HG02981 (cell line): ENCODE measurements around the gene KLC1.
"Not testable (repeated sequence)": the region's sequence is repeated elsewhere in the genome, so short reads cannot be mapped to it uniquely, and the experiment has no call there.

Source experiments
- ATAC-seq: cut with Tn5 transposase; IDR thresholded peaks from one replicate; pipeline ENCODE4 v1.9.1; 2021; ENCODE audit warnings: mild to moderate bottlenecking, moderate library complexity; ENCODE audit not compliant: unreplicated experiment

KLC1 gene

DNA sequence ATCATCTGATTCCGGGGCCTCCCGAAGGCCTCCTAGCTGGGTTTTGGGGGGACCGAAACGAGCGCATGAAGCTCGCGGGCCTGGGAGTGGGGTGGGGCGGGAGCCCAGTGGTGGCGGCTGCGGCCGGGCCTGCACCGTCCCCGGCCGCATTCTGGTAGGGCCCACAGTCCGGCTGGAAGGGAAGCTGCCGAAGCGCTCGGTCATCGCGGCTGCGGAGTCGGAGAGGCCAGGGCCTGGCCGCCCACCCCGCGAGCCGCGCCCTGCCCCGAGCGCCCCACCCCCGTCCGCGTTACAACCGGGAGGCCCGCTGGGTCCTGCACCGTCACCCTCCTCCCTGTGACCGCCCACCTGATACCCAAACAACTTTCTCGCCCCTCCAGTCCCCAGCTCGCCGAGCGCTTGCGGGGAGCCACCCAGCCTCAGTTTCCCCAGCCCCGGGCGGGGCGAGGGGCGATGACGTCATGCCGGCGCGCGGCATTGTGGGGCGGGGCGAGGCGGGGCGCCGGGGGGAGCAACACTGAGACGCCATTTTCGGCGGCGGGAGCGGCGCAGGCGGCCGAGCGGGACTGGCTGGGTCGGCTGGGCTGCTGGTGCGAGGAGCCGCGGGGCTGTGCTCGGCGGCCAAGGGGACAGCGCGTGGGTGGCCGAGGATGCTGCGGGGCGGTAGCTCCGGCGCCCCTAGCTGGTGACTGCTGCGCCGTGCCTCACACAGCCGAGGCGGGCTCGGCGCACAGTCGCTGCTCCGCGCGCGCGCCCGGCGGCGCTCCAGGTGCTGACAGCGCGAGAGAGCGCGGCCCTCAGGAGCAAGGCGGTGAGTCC lies at the start of gene KLC1:
TSS of gene KLC1 (plus strand) at position 528 of the 819 bp plus-strand sequence. CDS start 25,354 bp downstream, outside the sequence.
- no peak for ATAC-seq

DNA sequence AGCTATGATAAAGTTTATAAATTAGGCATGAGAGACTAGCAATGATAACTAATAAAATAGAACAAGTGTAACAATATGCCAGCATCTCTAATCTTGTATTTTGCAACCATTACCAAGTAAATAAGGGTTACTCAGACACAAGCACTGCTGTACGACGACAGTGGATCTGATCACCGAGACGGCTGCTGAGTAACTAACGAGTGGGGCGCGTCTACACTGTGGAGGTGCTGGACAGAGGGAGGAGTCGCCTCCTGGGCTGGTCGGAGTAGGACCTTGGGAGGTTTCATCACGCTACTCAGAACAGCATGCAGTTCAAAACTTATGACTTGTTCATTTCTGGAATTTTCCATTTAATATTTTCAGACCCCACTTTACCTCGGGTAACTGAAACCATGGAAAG lies 47.8 kb upstream of the KLC1 start:
- no peak for ATAC-seq

DNA sequence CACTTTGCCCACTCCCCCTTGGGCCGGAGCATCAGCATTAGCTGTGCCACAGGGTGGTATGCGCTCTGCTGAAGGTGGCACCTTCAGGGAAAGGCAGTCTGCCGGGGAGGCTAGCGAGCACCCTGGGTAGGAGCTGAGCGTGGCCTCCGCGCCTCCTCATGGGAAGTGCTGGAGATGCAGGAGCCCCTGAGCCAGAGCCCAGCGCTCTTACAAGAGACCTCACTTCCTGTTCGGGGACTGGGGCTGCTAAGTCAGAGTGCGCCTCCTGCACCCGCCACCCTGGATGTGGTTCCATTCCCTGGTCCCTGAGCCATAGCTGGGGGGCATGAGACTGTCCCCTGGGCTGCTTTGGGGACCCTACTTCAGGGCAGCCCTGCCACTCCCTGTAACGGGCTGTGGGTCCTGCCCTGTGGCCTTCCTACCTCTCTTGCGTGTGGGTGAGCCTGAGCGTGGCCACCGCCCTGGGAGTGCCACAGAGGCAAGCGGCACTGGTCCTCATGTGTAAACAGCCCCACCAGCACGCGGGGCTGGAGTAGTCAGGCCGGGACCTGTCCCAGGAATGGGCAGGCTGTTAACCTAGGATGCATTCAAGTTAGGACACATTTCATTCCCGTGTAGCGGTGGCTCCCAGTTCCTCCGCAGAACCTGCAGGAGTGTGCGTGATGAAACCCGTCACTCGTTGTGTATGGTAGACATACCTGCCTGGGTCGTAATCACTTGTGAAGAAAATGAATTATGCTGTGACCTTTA lies 46.9 kb upstream of the KLC1 start:
- ATAC-seq = no peak

DNA sequence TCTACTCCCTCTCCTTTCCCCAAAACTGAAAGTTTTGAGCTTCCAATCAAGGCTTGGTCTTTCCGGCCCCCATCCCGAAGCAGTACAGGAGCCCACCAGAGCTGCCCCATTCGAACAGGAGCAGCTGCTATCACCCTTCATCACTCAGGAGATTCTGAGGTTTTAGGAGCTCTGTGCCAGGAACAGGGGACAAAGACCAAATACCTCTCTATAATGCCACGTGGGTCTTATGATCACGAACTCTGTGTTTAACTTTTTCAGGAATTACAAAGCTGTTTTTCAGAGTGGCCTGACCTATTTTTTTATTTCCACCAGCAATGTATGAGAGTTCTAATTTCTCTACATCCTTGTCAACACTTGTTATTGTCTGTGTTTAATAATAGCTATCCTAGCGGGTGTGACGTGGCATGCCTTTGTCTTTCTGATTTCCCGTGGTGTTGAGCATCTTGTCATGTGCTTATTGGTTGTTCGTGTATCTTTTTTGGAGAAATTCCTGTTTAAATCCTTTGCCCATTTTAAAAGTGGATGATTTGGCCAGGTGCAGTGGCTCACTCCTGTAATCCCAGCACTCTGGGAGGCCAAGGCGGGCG lies 44.6 kb upstream of the KLC1 start:
- ATAC-seq = no peak

DNA sequence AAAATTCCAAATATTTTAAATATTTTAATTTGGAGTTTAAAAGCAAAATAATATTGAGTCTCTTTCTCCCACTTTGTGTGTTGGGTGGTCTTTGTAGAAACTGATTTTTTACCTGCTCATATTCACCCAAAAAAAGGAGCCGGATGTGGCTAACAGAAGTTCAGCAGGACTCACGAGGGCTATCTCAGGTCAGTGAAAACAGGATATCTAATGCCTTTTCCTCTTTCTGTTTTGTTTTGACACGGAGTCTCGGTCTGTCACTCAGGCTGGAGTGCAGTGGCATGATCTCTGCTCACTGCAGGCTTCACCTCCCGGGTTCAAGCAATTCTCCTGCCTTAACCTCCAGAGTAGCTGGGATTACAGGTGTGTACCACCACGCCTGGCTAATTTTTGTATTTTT lies 35.4 kb upstream of the KLC1 start:
- ATAC-seq = peak; percentile 78

DNA sequence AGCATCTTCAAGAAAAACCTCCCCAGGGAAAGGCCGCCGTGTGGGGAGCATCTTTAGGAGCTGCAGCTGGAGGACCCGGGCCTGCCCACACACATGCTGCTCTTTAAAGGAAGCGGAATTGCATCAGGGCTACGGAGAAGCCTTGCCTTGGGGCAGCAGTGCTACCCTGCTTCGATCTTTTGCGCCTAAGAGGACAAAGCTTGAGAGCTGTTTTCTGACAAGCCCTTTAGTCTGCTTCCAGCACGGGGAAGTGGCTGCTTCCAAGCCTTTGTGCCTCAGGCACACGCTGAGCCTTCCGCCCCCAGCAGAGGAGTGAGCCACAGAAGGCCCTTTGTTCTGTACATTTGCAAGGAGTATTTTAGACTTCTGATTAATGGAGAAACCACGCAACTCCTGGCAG lies 34.7 kb upstream of the KLC1 start:
- no peak for ATAC-seq

DNA sequence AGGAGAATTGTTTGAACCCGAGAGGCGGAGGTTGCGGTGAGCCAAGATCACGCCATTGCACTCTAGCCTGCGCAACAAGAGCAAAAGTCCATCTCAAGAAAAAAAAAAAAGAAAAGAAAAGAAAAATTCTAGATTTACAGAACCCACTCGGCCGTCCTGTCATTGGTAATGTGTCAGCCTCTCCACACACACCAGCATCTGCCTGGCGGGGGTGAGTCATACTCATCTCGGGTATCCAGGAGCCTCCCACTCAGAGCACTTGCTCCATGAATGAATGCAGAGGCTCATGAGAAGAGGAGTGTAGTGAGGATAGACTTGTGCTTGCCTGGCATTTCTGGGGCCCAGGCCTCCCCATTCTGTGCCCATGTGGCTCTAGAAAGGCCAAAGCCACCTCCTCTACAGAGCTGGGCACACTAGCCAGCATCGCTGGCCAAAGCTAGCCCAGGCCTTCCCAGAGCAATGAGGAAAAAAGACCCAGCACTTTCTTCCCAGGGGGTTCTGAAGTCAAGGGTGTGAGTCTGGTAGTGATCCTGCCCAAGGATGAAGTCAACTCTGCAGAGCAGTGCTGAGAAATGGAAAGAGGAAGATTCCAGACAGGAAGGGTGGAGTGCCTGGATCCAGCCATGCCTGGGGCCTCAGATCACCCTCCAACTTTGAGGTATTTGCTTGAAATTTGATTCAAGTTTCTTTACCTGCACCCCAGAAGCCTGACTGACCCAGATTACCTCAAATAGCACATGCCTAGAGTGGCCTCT lies 31.2 kb upstream of the KLC1 start:
- no peak for ATAC-seq

DNA sequence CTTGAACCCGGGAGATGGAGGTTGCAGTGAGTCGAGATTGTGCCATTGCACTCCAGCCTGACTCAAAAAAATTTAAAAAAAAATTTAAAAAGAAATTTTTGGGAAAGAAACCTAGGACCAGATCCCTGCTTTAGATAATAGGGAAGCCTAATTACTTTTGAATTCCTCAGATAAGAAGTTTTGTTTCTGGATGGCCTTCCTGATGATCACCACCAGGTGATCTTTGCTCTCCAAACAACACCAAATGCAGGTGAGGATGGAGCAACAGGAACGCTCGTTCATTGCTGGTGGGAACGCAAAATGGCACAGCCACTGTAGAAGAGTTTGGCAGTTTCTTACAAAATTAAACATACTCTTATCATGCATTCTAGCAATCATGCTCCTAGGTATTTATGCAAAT lies 28.5 kb upstream of the KLC1 start:
- ATAC-seq = no peak

DNA sequence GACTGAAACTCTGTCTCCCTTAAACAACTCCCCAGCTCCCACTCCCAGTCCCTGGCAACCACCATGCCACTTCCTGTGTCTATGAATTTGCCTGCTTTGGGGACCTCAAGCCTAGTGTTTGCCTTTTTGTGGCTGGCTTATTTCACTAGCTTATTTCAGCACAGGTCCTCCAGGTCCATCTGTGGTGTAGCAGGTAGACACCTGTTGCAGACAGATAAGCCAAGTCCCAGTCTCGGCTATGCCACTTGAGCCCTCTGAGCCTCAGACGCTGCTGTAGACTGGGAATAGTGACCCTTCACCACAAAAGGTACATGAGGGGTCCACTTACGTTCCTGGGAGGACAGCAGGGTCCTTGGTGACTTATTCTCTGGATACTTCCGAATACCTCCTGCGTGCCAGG lies 24.4 kb upstream of the KLC1 start:
- ATAC-seq = no peak

DNA sequence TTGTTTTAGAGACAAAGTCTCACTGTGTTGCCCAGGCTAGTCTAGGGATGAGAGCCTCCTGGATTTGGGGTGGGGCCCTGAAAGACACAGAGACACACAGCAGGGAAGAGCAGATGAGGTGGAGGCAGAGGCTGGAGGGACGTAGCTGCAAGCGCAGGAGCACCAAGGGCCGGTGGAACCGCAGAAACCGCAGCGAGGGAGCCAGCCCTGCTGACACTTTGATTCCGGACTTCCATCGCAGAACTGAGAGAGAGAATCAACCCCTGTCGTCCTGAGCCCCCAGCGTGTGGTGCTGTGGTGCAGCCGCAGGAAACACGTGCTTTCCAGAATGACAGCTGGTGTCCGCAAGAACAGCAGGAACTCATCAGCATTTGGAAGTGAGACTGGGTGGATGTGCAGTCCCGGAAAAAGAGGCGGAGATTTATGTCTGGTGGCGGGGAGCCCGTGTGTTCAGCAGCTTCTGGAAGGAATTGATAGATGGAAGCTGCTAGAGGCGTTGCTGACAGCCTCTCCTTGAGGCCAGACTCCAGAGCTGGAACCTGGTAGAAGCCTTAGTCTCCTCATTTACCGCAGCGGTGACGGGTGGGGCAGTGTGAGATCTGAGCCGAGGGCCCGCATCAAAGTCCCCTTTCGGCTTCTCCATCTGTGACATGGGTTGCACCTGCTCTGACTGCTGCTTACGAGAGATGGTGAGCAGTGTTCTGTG lies 21.9 kb upstream of the KLC1 start:
- ATAC-seq = peak; percentile 59

DNA sequence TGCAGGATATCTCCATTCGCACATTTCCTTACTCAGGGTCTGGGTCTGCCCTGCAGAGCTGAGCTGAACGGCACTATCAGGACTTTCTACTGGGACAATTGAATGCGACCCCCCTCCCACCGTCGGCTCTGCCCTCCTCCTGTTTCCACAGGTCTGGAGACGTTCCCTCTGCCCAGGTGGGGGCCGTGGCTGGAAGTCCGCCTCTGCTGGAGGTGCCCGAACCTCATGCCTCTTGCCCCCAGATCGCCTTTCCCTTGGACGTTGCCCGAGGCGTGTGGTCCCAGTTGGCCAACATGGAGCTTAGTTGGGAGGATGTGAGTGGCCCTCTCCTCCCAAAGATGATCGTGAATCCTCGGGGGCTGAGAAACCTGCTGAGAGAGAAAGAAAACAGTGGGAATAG lies 21.2 kb upstream of the KLC1 start:
- no peak for ATAC-seq

DNA sequence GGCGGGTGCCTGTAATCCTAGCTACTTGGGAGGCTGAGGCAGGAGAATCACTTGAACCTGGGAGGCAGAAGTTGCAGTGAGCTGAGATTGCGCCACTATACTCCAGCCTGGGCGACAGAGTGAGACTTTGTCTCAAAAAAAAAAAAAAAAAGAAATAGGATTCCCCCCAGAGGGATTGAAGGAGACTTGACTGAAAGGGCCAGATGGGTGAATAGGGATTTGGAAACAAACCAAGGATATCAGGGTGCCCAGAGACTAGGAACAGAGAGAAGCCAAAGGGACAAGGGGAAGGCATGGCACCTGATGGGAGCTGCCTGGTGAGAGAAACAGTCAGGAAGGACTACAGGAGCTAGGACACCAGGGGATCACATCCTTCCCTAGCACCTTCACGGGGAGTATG lies 19.9 kb upstream of the KLC1 start:
- ATAC-seq = not testable (repeated sequence)

DNA sequence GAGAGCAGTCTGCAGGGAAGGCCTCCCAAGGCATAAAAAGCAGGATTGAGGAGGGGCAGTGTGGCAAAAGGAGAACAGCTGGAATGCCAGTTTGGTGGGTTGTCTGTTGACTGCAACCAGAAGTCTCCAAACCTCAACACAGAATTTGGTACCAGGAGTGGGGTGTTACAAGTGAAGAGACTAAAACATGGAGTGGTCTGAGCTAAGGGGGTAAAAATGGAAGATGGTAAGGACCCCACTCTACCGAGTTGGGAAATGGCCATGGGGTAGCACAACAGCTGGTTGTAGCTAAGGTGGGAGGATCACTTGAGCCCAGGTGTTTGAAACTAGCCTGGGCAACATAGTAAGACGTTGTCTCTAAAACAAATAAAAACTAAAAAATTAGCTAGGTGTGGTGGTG lies 17.8 kb upstream of the KLC1 start:
- no peak for ATAC-seq

DNA sequence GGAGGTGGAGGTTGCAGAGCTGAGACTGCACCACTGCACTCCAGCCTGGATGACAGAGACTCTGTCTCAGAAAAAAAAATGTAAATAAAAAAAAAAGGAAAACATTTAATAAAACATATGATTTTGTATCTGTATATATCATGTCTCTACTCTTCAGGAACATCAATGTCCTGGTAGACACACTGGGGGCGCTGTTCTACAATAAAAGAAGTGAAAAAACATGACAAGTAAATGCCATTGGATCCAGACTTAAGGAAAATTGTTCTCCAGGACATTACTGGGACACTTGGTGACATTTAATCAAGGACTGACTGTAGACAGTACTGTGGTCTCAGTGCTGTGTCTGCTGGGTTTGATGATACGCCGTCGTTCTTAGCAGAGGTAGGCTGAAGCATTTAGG lies 15.5 kb upstream of the KLC1 start:
- no peak for ATAC-seq

DNA sequence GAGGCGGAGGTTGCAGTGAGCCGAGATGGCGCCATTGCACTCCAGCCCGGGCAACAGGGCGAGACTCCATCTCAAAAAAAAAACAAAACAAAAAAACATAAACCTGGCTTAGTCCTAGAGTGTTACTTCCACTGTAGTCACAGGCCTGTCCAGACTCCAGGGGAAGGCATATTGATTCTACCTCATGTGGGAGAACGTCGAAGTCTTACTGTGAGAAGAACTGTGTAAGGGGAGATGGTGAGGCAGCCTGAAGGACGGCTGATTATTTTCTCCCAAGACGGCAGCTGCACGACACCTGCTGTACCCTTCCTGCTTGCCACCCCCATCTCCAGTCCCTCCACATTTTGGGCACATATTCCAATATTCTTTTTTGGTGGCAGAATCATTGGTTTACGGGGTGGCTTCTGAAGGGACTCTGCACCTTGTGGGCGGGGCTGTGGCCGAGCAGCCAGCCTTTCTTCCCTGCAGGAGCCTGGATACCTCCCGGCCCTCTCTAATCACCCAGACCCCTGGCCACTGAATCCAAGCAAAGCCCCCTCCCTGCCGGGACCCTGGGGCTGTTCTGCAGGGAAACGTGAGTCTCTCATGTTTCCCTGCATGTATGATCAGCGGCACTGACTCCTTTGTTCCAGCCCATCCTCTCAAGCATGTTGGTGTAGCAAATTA lies 12.2 kb upstream of the KLC1 start:
- no peak for ATAC-seq

DNA sequence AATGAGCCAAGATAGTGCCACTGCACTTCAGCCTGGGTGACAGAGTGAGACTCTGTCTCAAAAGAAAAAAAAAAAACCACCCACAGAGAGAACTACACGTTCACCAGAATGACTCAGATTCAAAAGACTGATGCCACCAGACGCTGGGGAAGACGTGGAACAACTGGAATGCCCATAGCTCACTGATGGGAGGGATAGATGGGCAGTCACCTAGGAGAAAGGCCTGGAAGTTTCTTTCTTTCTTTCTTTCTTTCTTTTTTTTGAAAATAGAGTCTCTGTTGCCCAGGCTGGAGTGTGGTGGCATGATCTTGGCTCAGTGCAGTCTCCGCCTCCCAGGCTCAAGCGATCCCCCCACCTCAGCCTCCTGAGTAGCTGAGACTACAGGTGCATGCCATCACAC lies 10.0 kb upstream of the KLC1 start:
- ATAC-seq = no peak

DNA sequence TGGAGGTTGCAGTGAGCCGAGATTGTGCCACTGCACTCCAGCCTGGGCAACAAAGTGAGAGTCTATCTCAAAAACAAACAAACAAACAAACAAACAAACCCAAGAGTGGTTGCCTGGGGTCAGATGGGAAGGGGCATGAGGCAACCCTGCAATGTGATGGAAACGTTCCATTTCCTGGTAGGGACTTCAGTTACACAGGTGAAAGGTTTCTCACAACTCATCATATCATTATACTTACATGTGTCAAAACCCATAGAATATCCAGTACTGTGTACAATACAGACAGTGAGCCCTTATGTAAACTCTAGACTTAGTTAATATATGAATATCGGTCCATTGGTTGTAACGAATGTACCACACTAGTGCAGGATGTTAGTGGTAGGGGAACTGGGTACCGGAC lies 7.2 kb upstream of the KLC1 start:
- ATAC-seq = no peak

DNA sequence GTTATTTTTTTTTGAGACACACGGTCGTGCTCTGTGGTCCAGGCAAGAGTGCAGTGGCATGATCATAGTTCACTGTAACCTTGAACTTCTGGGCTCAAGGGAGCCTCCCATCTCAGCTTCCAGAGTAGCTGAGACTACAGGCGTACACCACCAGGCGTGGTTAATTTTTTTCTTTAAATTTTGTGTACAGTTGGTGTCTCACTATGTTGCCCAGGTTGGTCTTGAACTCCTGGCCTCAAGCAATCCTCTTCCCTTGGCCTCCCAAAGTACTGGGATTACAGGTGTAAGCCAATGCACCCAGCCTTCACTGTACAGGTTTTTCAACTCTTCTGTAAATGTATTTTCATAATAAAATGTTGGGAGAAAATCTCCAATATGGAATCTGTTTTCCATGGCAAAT lies 5.7 kb upstream of the KLC1 start:
- ATAC-seq = no peak

DNA sequence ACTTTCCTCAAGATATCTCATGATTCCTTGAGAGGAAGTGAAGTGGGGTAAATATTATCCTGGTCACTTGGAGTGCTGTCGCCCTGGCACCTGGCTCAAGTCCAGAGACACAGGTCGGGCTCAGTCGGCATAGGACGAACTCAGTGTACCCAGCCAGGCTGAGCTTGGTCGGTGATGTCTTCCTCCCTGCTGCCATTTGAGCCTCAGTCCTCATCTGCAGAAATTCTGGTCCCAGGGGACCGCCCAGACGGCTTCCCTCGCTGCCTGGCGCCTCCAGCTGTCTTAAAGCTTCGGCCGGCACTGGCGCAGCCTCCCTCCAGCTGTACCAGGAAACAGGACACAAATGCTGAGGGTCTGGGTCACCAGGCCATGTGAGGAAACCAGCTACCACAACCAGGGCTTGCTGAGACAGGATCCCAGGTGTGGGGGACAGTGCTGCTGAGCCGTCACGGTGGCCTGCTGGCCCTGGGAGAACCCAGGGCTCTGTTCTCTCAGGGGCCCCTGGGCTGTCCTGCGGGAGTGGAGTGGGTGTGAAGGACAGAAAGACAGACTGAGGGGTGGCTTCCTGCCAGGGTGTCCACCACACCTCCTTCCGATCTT lies 5.0 kb upstream of the KLC1 start:
- no peak for ATAC-seq

DNA sequence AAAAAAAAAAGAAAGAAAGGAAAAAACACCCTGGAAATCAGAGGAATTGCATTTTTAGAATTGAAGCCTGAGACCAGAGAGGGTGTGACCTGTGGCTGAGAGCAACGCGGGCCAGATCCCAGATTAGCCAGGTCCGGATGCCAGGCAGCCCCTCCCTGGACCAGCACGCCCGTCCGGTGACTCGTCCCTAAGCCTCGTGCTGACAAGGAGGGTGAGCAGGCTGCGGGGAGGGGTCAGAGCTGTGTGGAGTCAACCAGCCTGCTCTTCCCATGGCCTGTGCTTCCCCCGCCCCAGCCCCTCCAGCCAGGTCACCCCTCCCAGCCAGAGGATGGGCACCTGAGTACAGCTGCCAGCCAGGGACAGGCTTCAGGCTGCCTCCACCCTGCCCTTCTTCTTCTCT lies 4.2 kb upstream of the KLC1 start:
- no peak for ATAC-seq
